Dendritic cell treated with granulocyte-macrophage colony-stimulating factor and Interleukin-4, amounts not matched to agents 40 ng/mL and 50 ng/mL, for 4 days (primary cell): ENCODE results near the gene LAPTM5.

Experiments
- H3K27ac Mint-ChIP-seq: one replicate; pipeline ENCODE4 v1.8.0; 2022; ENCODE audit warnings: mild to moderate bottlenecking, mixed read lengths
- H3K27me3 Mint-ChIP-seq: one replicate; pipeline ENCODE4 v1.8.0; 2022; ENCODE audit warnings: mild to moderate bottlenecking, mixed read lengths
- H3K36me3 Mint-ChIP-seq: one replicate; pipeline ENCODE4 v1.8.0; 2022; ENCODE audit warnings: low read depth, mixed read lengths
- H3K4me1 Mint-ChIP-seq: one replicate; pipeline ENCODE4 v1.8.0; 2022; ENCODE audit warnings: low read depth, mixed read lengths
- H3K4me3 Mint-ChIP-seq: one replicate; pipeline ENCODE4 v1.8.0; 2022; ENCODE audit warnings: mild to moderate bottlenecking, moderate library complexity, mixed read lengths
- H3K9me3 Mint-ChIP-seq: one replicate; pipeline ENCODE4 v1.8.0; 2022; ENCODE audit warnings: mixed read lengths
- intact Hi-C: fragments of 100-400 bp; cut with micrococcal nuclease; formaldehyde crosslinking; loops from one replicate; pipeline ENCODE4 v1.15.0; 2022

The LAPTM5 gene

DNA sequence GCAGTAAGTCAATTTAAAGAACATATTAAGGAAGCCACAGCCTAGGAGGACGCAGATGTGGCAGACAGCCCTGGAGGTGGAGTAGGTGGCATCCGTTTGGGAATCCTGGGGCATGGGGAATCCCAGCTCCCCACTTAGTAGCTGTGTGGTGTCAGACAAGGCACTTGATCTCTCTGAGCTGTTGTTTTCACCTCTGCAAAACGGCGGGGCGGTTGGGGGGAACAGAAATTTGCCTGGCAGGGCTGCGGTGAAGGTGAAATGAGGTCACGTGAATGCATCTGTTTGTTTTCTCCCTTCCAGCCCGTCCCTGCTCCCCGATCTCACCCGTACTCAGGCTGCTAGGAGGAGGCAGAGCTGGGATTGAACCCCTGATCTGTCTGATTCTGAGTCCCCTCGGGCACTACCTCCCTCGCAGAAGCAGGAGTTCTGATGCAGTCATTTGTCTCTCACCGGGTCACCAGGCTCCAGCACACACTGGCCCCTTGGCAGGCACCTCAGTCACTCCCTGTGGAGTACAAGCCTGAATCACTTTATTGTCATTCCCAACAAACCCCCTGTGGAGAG, 2.2 kb upstream of the LAPTM5 start:
- peaks cover 24% of the 10 kb centered on the region for H3K36me3 Mint-ChIP-seq

DNA sequence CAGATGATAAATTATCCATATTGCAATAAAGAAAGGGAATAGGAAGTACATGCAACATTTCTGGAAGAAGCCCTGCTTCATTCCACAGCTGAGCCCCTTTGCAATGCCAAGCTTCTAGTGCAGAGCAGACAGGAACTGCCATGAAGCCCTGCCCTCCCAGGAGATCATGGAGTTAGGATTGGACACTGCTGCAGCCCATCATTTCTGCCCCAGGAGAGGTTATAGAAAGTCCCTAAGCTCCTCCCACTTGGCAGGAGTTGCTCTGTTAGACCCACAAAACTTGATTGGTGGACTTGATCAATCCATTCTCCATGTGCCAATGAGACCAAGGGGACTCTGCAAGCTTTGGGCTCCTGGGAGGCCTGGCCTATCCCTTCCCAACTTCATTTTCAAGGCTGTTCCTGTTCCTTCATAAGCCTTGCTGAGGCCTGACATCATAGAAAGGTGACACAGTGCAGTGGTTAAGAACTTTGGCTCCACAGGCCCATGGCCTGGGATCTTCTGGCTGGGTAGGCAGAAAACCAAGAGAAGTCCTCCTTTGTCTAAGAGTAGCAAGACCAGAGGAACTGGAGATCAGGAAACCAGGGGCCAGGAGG, 1.3 kb upstream of the LAPTM5 start:
- H3K27me3 Mint-ChIP-seq, result no peaks in the 10 kb centered on the region
- intact Hi-C loops, result loop anchor here (5.0 kb wide), 1 partner anchor 42 kb away; no protein-coding TSS in a partner anchor
- peaks cover 86% of the 10 kb centered on the region for H3K4me1 Mint-ChIP-seq
- H3K36me3 Mint-ChIP-seq, result peaks cover 27% of the 10 kb centered on the region
- H3K4me3 Mint-ChIP-seq, result no peak overlapping the region
- no peaks in the 10 kb centered on the region for H3K9me3 Mint-ChIP-seq
- H3K27ac Mint-ChIP-seq, result peak overlapping the region; percentile 98

More for the DNA sequence above, 2.2 kb upstream of the LAPTM5 start:
- Mint-ChIP-seq H3K4me3 (no peak overlapping the region), H3K9me3 (no peaks in the 10 kb centered on the region), H3K4me1 (peaks cover 84% of the 10 kb centered on the region), H3K27ac (peak overlapping the region; percentile 98), H3K27me3 (no peaks in the 10 kb centered on the region)
- intact Hi-C loops, result loop anchor here (5.0 kb wide), 1 partner anchor 42 kb away; no protein-coding TSS in a partner anchor

DNA sequence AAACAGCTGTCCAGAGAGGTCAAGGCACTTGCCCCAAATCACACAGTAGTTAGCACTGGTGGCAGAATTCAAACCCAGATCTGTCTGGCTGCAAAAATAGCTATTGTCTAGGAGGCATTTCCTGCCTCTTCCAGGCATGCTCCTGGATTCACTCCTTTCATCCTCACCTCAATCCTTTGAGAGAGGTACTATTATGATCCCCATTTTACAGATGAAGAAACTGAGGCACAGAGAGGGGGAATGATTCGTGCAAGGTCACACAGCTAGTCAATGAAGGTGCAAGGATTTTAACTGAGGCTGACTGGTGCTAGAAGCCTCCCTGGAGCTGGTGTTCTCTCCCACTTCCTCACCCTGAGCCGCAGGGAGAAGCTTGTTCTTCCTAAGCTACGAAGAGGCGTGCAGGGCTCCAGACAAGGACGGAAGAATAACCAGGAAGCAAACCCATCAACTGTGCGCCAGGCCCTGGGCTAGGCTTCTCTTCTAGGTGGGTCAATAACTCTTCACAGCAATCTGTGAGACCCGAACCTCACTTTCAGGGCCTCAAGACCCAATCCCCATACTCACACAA, 631 bp upstream of the LAPTM5 start:
- Mint-ChIP-seq H3K4me3 (peak overlapping the region; percentile 95), H3K9me3 (no peaks in the 10 kb centered on the region), H3K27me3 (no peaks in the 10 kb centered on the region), H3K27ac (peak overlapping the region; percentile 98), H3K4me1 (peaks cover 86% of the 10 kb centered on the region), H3K36me3 (peaks cover 27% of the 10 kb centered on the region)
- intact Hi-C loops, result loop anchor here (5.0 kb wide), 1 partner anchor 41 kb away; no protein-coding TSS in a partner anchor

DNA sequence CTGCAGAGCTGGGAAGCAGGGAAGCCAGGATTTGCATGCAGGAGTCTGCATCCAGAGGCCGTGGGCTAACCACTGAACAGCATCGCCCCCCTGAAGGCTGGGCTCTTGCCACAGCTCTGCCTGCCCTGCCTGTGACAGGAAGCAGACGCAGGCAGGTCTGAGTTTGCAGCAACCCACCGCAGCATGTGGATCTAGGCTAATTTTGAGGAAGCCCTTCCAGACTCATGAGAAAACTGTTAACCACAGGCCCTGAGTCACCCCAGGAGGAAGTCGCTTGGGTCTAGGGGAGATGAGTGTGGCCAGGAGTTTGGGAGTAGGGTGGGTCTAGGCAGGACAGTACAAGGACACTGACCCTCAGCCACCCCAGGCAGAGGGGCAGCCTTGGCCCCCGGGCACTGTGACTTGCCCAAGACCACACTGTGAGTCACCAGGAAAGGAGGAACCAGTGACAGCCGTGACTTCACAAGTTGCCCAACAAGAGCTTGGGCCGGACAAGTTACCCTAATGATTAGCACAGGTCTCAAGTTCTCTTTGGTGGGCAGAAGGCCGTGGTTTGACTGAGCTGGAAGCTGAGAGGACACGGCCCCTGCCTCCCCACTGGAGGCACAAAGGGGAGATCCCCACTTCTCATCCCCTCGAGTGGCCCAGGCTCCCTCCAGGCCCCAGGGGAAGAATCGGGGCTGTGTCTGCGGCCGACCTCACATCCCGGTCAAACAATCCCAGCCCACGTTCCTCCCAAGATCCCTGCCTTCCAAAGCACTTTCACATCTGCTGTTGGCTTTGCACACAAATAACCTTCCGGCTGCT, 826 bp downstream of the LAPTM5 start:
- no peaks in the 10 kb centered on the region for H3K9me3 Mint-ChIP-seq
- H3K4me3 Mint-ChIP-seq, result peak overlapping the region; percentile 95
- peaks cover 38% of the 10 kb centered on the region for H3K36me3 Mint-ChIP-seq
- intact Hi-C loops, result loop anchor here (2.0 to 5.0 kb wide), 2 partner anchors 22 to 39 kb away; no protein-coding TSS in a partner anchor
- H3K27ac Mint-ChIP-seq, result peak overlapping the region; percentile 98
- H3K4me1 Mint-ChIP-seq, result peaks cover 91% of the 10 kb centered on the region
- H3K27me3 Mint-ChIP-seq, result no peaks in the 10 kb centered on the region

DNA sequence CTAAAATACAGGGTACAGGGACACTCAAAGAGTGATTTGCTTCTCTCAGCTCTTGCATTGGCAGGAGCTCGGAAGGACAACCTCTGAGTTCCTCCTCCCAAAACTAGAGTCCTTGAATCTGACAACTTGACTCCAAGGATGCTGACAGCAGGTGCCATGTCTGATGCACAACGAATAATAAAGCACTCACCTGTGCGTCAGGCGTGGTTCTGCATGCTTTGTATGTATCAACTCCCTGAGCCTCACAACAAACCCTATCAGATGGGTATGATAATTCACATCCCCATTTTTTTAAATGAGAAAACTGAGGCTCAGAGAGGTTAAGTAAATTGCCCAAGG, 1.4 kb downstream of the LAPTM5 start:
- intact Hi-C loops, result loop anchor here (2.0 to 5.0 kb wide), 2 partner anchors 23 to 39 kb away; no protein-coding TSS in a partner anchor

DNA sequence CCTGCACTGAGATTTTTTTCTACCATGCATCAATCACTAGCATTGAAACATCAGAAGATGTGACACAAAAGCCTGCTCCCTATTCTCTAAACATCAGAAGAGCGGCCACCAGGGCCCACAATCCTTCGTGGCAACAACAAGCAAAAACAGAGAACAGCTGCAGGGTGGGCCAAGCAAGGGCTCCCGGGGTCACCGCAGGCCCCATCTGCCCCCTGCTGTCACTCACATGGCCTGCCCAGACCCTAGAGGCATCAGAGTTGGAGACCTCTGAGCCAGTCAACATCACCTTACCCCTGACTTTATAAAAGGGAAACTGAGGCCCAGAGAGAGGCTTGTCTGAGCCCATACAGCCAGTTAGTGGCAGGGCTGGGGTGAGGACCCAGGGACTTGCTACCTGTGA, 1.8 kb downstream of the LAPTM5 start:
- peak overlapping the region; percentile 95 for H3K4me3 Mint-ChIP-seq
- peak overlapping the region; percentile 67 for H3K27ac Mint-ChIP-seq
- H3K9me3 Mint-ChIP-seq, result no peaks in the 10 kb centered on the region
- intact Hi-C loops, result loop anchor here (2.0 to 5.0 kb wide), 2 partner anchors 23 to 38 kb away; no protein-coding TSS in a partner anchor
- no peaks in the 10 kb centered on the region for H3K27me3 Mint-ChIP-seq
- H3K4me1 Mint-ChIP-seq, result peaks cover 91% of the 10 kb centered on the region
- peaks cover 47% of the 10 kb centered on the region for H3K36me3 Mint-ChIP-seq

More for the DNA sequence above, 1.4 kb downstream of the LAPTM5 start:
- Mint-ChIP-seq H3K9me3 (no peaks in the 10 kb centered on the region), H3K27ac (peak overlapping the region; percentile 98), H3K4me3 (peak overlapping the region; percentile 95), H3K36me3 (peaks cover 43% of the 10 kb centered on the region), H3K4me1 (peaks cover 91% of the 10 kb centered on the region), H3K27me3 (no peaks in the 10 kb centered on the region)

DNA sequence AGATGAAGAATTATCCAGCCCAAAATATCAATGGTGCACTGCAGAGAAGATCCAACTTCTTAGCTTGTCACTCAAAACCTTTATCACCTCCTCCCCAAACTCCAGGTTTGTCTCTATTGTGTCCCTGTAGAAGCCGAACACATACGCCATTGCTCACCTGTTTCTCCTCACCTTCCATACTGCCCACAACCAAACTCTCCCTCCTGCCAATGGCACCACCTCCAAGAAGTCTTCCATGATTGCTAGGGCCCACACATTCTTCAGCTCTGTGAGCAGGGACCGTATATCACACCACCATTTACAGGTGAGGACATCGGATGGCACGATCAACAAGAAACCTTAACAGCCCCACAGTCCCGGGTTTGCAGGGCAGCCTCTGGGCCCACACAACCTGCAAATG, 2.2 kb downstream of the LAPTM5 start:
- intact Hi-C loops, result loop anchor here (5.0 kb wide), 1 partner anchor 38 kb away; no protein-coding TSS in a partner anchor
- peaks cover 50% of the 10 kb centered on the region for H3K36me3 Mint-ChIP-seq

DNA sequence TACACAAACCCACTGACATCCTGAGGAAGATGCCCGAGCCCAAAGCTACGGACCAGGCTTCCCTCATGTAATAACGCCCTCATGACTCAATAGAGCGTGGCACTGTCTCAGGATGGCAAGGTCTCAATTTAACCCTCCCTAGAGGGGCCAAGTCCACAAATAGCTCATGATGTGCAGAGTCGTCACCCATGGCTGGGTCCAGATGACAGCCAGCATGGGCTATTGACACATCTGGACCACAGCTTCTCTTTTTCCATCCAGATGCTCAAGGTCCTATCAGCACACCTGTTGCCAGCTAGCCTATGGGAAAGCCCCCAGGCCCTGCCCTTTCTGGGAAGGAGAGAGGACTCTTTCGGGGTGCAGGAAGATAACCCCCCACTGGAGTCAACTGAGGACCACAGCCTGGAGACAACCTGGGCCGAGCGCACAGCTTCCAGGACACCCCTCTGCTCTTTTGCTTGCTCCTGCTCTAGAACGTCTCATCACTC, 2.8 kb downstream of the LAPTM5 start:
- Mint-ChIP-seq H3K27ac (peak overlapping the region; percentile 67), H3K4me3 (peak overlapping the region; percentile 95), H3K36me3 (peaks cover 56% of the 10 kb centered on the region), H3K4me1 (peaks cover 91% of the 10 kb centered on the region), H3K9me3 (no peaks in the 10 kb centered on the region), H3K27me3 (no peaks in the 10 kb centered on the region)
- intact Hi-C loops, result loop anchor here (5.0 kb wide), 1 partner anchor 37 kb away; no protein-coding TSS in a partner anchor

More for the DNA sequence above, 2.2 kb downstream of the LAPTM5 start:
- no peaks in the 10 kb centered on the region for H3K9me3 Mint-ChIP-seq
- H3K27me3 Mint-ChIP-seq, result no peaks in the 10 kb centered on the region
- peak overlapping the region; percentile 95 for H3K4me3 Mint-ChIP-seq
- peaks cover 91% of the 10 kb centered on the region for H3K4me1 Mint-ChIP-seq
- H3K27ac Mint-ChIP-seq, result peak overlapping the region; percentile 67

- H3K36me3 Mint-ChIP-seq, result peaks cover 66% of the 10 kb centered on the region
- no peaks in the 10 kb centered on the region for H3K9me3 Mint-ChIP-seq
- peaks cover 92% of the 10 kb centered on the region for H3K4me1 Mint-ChIP-seq
- intact Hi-C loops, result no loop called here
- H3K27me3 Mint-ChIP-seq, result no peaks in the 10 kb centered on the region
- H3K27ac Mint-ChIP-seq, result peak overlapping the region; percentile 65
- H3K4me3 Mint-ChIP-seq, result peak overlapping the region; percentile 32
Observed at GRCh38 chr1:30753660-30754123, 3.9 kb downstream of the LAPTM5 start.

DNA sequence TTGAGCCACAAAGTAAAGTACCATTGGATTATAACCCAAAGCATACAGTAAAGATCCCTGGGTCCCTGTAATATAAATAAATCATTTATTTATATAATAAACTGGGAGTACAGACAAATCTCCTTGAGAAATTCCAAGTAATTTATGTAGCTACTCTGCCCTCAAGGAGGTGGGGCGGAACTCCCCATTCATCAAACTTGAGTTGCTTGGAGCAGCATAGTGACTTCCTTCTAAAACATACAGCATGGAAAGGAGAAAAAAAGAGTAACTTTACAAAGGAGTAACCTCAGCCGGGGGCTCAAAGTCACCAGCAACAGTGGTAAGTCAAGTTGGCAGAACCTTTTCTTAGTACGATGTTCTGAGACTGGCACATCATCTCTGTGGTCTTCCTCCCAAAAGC, 4.5 kb downstream of the LAPTM5 start:
- intact Hi-C loops, result no loop called here
- peaks cover 92% of the 10 kb centered on the region for H3K4me1 Mint-ChIP-seq

DNA sequence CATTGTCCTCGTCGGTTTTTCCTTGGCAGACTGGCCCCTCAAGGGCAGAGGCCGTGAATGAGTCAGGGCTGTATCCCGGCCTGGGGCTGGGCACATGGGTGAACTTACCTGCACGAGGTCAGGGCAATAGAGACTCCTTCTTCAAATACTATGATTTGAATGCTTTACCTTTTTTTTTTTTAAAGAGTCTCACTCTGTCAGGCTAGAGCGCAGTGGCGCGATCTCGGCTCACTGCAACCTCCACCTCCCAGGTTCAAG, 5.0 kb downstream of the LAPTM5 start:
- intact Hi-C loops, result no loop called here
- H3K4me3 Mint-ChIP-seq, result no peak overlapping the region
- H3K9me3 Mint-ChIP-seq, result no peaks in the 10 kb centered on the region
- H3K4me1 Mint-ChIP-seq, result peaks cover 94% of the 10 kb centered on the region
- peaks cover 73% of the 10 kb centered on the region for H3K36me3 Mint-ChIP-seq
- H3K27me3 Mint-ChIP-seq, result no peaks in the 10 kb centered on the region
- H3K27ac Mint-ChIP-seq, result peak overlapping the region; percentile 65

More for the DNA sequence above, 4.5 kb downstream of the LAPTM5 start:
- H3K9me3 Mint-ChIP-seq, result no peaks in the 10 kb centered on the region
- H3K27me3 Mint-ChIP-seq, result no peaks in the 10 kb centered on the region
- peaks cover 72% of the 10 kb centered on the region for H3K36me3 Mint-ChIP-seq
- peak overlapping the region; percentile 65 for H3K27ac Mint-ChIP-seq
- H3K4me3 Mint-ChIP-seq, result peak overlapping the region; percentile 17

- Mint-ChIP-seq H3K27ac (peak overlapping the region; percentile 65), H3K27me3 (no peaks in the 10 kb centered on the region), H3K4me1 (peaks cover 97% of the 10 kb centered on the region), H3K4me3 (no peak overlapping the region), H3K36me3 (peaks cover 73% of the 10 kb centered on the region), H3K9me3 (no peaks in the 10 kb centered on the region)
- intact Hi-C loops, result no loop called here
Observed at GRCh38 chr1:30751830-30752650, 5.5 kb downstream of the LAPTM5 start.

DNA sequence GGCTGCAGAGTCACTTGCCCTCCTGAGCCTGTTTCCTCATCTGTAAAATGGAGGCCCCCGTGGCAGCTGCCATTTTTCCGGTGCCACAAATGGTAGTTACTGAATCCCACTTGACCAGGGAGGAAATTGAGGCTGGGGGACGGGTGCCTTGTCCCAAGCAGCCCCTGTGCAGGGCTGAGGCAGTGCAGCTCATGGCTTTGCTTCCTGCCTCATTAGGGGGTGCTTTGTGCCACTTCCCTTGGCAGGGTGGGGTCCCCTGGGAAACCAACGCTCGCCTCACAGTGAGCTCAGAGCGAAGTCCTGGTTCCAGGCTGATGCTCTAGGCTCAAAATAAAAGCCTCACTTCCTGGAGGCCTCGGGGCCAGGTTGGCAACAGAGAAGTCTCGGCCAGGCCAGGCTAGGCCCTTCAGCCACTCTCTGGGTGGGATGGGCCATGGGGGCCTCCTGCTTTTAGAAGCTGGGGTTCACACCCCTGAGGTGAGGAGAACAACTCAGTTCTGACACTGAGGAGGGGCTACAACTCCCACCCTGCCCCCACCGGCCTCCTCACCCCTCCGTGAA, 6.8 kb downstream of the LAPTM5 start:
- intact Hi-C loops, result no loop called here
- Mint-ChIP-seq H3K4me1 (peaks cover 97% of the 10 kb centered on the region), H3K27ac (peak overlapping the region; percentile 63), H3K27me3 (no peaks in the 10 kb centered on the region), H3K9me3 (no peaks in the 10 kb centered on the region), H3K36me3 (peaks cover 79% of the 10 kb centered on the region), H3K4me3 (no peak overlapping the region)
